HG03135 (cell line): ENCODE results near the gene FGFR3.
A peak's percentile ranks its signal among the peaks of the same experiment; 100 is the strongest.
"Not testable (repeated sequence)": the region's sequence is repeated elsewhere in the genome, so short reads cannot be mapped to it uniquely, and the experiment has no call there.

Source experiments
- ATAC-seq: cut with Tn5 transposase; IDR thresholded peaks from one replicate; pipeline ENCODE4 v1.9.1; 2021; ENCODE audit warnings: mild to moderate bottlenecking, moderate library complexity; ENCODE audit not compliant: unreplicated experiment

Gene FGFR3

GRCh38 chr4:1815096-1815996 is 22.3 kb downstream of the FGFR3 start:
- ATAC-seq: no peak

GRCh38 chr4:1815997-1816860 is 23.1 kb downstream of the FGFR3 start:
- no peak for ATAC-seq

- no peak for ATAC-seq
These were observed 26.2 kb downstream of the FGFR3 start for GRCh38 chr4:1819284-1819683.

- no peak for ATAC-seq
These were observed 26.7 kb downstream of the FGFR3 start for GRCh38 chr4:1819816-1820215.

GRCh38 chr4:1821679-1822567 is 28.8 kb downstream of the FGFR3 start:
- ATAC-seq: no peak

GRCh38 chr4:1822568-1823544 is 29.8 kb downstream of the FGFR3 start:
- no peak for ATAC-seq

GRCh38 chr4:1823545-1823932 is 30.4 kb downstream of the FGFR3 start:
- no peak for ATAC-seq

- no peak for ATAC-seq
These were observed 31.7 kb downstream of the FGFR3 start for GRCh38 chr4:1824746-1825145.

GRCh38 chr4:1825326-1825725 is 32.2 kb downstream of the FGFR3 start:
- no peak for ATAC-seq

- no peak for ATAC-seq
These were observed 33.6 kb downstream of the FGFR3 start for GRCh38 chr4:1826531-1827350.

GRCh38 chr4:1830234-1830633 is 37.1 kb downstream of the FGFR3 start:
- ATAC-seq: no peak

GRCh38 chr4:1830642-1831228 is 37.6 kb downstream of the FGFR3 start:
- ATAC-seq: no peak

GRCh38 chr4:1831331-1831730 is 38.2 kb downstream of the FGFR3 start:
- ATAC-seq: no peak

- ATAC-seq: no peak
These were observed 39.6 kb downstream of the FGFR3 start for GRCh38 chr4:1832690-1833089.

GRCh38 chr4:1833307-1834046 is 40.4 kb downstream of the FGFR3 start:
- no peak for ATAC-seq

- peak; percentile 60 for ATAC-seq
These were observed 41.1 kb downstream of the FGFR3 start for GRCh38 chr4:1834047-1834775.

GRCh38 chr4:1835836-1836235 is 42.7 kb downstream of the FGFR3 start:
- not testable (repeated sequence) for ATAC-seq
